ENCODE results near the gene LPAR2.
"Not testable (repeated sequence)": the region's sequence is repeated elsewhere in the genome, so short reads cannot be mapped to it uniquely, and the experiment has no call there.

The LPAR2 gene
- long read RNA-seq, donor 1, partial matches to known transcripts: 0 of 2 reads
- long read RNA-seq, donor 1, other reads (novel, unspliced or antisense): 0 of 2 reads
- long read RNA-seq, donor 2, partial matches to known transcripts: 0 of 3 reads
- long read RNA-seq, donor 2, other reads (novel, unspliced or antisense): 0 of 3 reads
- long read RNA-seq, donor 3, partial matches to known transcripts: 0 of 1 reads
- long read RNA-seq, donor 3, other reads (novel, unspliced or antisense): 0 of 1 reads
- long read RNA-seq, donor 4, partial matches to known transcripts: 0 of 4 reads
- long read RNA-seq, donor 4, other reads (novel, unspliced or antisense): 0 of 4 reads
- long read RNA-seq, donor 5, partial matches to known transcripts: 0 of 2 reads
- long read RNA-seq, donor 5, other reads (novel, unspliced or antisense): 0 of 2 reads
- long read RNA-seq, donor 6, transcript LPAR2-201 (3 exons, 1,791 nt): major isoform, 6 of 8 reads
- long read RNA-seq, donor 6, partial matches to known transcripts: 0 of 8 reads
- long read RNA-seq, donor 6, other reads (novel, unspliced or antisense): 0 of 8 reads
- long read RNA-seq, donor 7: 0 reads
- long read RNA-seq, donor 8, partial matches to known transcripts: 0 of 5 reads
- long read RNA-seq, donor 8, other reads (novel, unspliced or antisense): 0 of 5 reads

DNA sequence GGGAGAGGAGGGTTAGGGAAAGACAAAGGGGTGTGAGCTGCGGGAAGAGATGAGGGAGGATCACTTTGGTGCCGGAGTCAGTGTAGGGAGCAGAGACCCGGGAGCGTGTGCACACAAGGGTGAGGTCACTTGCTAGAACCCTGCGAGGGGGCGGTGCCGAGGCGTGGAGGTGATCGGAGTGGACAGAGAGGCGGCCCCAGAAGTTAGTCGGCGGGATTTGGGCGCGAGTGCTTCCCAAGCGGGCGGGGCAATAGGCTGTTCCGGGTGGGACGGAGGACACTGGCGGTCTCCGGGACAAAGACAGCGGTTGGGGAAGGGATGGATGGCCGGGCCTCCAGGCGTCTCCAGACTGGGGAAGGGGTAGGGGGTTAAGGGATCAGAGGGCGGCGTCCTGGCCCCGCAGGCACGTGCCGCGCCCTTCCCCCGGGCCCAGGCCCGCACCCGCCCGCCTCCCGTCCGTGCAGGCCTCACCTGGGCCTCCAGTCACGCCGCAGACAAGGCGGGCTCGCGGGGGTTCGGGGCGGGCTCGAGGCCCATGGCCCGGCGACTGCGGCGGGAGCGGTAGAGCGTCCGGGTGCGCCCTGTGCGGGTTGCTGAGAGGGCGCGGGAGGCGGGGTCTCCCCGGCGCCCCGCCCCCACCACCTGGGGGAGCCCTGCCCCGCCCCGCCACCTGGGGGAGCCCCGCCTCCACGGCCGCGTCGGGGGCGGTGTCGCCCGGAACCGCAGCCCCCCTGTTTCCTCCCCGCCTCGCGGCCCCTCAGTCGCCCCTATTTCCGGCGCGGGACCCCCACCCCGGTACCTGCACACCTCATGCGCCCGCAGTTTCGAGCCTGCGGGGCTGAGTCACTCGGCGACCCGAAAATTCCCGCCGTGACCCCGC lies at the start of gene LPAR2:
LPAR2 (minus strand) TSS at position 600 of the 880 bp plus-strand sequence. CDS start 945 bp downstream, outside the sequence.
- DNase-seq: peak; percentile 75

DNA sequence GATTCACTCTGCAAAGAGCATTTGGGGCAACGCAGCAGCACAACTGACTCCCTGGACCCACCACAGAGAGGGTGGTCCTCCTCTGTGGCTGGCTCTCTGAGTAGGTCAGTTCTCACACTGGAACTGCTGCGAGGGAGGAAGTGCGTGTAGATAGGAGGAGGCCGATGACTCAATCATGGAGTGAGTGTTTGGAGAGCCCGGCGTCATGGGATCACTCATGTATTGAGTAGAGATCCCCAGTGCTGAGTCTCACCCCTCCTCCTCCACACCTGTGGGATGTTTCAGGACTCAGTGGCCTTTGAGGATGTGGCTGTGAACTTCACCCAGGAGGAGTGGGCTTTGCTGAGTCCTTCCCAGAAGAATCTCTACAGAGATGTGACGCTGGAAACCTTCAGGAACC lies 49.6 kb upstream of the LPAR2 start:
- no peak for DNase-seq

DNA sequence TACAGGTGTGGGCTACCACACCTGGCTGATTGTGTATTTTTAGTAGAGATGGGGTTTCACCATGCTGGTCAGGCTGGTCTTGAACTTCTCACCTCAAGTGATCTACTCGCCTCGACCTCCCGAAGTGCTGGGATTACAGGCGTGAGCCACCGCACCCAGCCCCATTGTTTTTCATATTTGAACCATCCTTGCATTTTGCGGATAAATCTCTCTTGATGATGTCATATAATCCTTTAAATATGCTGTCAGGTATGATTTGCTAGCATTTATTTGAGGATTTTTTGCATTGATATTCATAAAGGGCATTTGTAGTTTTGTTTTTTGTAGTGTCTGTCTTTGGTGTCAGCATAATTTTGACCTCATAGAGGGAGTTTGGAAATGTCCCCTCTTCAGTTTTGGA lies 46.3 kb upstream of the LPAR2 start:
- no peak for DNase-seq

DNA sequence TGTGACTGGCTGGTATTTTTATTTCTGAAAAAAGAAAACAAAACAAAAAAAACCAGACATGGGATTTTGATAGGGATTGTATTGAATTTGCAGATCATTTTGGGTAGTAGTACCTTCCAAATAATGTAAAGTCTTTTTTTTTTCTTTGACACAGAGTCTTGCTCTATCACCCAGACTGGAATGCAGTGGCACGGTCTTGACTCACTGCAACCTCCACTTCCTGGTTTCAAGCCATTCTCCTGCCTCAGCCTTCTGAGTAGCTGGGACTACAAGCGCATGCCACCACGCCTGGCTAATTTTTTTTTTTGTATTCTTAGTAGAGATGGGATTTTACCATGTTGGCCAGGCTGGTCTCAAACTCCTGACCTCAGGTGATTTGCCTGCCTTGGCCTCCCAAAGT lies 44.8 kb upstream of the LPAR2 start:
- no peak for DNase-seq

DNA sequence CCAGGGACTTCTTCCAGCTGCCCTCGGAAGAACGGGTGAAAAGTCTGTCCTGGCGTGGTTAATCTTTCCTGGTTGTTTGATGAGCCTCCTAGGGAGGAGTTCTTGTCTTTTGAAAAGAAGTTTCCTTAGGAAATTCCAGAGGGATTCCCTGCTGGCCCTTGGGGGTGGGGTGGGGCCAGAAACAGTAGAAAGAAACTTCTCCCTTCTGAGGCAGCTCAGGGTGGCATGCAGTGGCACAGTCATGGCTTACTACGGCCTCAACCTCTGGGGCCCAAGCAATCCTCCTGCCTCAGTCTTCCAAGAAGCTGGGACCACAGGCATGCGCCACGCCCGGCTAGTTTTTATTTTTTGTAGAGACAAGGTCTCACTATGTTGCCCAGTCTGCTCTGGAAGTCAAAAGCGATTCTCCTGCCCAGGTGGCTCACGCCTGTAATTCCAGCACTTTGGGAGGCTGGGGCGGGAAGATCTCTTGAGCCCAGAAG lies 42.1 kb upstream of the LPAR2 start:
- no peak for DNase-seq

DNA sequence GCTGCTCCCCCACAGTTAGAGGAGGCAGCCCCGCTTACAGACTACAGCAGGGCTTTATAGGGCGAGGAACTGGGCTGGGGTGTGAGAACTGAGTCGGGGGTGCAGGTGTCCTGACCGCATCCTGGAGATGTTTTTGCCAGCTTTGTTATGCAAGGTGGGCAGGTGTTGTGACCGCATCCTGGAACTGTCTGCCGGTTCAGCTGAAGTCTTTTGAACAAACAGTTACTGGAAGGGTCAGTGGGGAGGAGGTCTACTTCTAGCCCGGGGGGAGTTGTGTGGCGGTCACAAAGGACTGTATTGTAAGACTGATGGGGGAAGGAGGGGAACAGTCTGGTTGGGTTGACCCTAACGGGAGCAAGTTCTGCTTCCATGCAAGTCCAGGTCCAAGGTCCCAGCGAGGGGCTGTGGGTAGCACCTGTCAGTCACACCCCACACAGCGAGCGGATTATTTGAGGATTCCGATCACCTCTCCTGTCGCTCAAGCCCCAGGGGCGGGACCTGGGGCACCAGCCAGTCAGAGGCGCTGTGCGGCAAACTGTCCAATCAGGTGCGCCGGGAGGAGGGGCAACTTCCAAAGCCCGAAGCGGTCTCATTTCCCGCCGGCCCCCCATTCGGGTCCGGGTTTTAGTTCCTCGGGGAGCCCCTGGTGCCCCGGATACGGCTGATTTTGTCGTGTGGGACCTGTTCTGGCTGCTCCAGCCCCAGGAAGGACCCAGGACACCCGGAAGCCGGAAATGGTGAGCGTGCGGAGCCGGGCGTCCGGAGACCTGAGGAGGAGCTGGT lies 40.4 kb upstream of the LPAR2 start, which contains the start of gene ZNF101:
ZNF101 (plus strand) TSS at position 610 of the 783 bp plus-strand sequence; CDS start at position 735, 125 bp downstream.
- peak; percentile 91 for DNase-seq

DNA sequence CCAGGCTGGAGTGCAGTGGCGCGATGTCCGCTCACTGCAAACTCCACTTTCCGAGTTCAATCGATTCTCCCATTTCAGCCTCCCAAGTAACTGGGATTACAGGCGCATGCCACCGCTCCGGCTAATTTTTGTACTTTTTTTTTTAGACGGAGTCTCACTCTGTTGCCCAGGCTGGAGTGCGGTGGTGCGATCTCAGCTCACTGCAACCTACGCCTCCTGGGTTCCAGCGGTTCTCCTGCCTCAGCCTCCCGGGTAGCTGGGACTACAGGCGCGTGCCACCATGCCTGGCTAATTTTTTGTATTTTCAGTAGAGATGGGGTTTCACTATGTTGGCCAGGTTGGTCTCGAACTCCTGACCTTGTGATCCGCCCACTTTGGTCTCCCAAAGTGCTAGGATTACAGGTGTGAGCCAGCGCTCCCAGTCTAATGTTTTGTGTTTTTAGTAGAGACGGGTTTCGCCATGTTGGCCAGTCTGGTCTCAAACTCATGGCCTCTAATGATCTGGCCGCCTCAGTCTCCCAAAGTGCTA lies 37.5 kb upstream of the LPAR2 start:
- not testable (repeated sequence) for DNase-seq

DNA sequence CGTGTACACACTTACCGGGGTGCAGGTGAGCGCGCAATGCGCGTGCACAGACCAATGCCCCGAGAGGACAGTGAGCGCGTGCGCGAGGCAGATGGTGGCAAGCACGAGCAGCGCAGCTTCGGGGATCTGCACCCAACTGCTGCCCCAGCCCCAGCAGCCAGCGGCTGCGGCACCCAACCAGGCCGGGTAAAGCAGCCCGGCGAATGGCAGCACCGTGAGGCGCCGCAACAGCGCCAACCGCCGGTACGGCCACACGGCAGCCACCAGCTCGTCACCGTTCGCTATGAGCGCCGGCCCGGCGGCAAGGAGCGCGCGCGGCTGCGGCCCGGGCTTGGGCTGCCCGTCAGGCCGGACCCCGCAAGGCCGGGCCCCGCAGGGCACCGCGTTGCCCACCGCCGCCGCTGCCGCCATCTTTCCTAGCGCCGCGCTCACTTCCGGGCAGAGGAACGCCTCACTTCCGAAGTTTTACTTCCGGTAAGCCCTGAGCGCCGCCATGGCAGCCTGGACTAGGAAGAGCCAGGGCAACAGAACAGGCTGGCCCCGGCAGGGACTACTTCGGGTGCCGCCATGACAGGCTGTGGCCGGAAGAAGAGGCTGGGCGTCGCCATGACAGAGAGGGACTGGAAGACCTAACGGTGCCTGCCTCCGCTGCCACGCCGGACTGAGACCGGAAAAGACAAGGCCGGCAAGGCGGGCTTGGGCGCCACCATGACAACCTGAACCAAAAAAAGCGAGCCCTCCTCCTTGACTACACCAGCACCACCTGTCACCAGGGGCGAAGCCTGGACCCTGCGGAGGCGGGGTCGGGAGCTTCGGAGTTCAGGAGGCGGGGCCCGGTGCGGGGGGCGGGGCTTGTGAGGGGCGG lies 35.5 kb upstream of the LPAR2 start, which contains the start of gene ATP13A1:
ATP13A1 (minus strand) TSS at position 421 of the 865 bp plus-strand sequence; CDS start at position 411, 10 bp downstream.
- peak; percentile 98 for DNase-seq

DNA sequence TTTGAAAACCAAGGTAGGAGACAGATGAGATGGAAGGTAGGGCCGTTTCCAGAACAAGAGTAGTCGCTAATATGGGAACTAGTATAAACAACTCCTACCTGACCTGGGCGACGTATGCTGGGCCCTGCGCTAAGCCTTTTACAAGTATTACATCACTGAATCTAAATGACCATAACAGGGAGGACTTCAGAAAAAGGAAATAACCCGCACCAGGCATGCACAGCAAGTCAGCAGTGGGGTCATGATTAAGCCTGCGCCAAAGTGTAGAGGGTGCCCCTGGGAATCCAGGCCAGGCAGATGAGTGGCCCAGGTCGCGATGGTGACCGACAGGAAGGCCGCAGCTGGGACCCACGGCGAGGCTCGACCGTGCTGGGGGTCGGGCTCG lies 34.8 kb upstream of the LPAR2 start:
- DNase-seq: no peak

DNA sequence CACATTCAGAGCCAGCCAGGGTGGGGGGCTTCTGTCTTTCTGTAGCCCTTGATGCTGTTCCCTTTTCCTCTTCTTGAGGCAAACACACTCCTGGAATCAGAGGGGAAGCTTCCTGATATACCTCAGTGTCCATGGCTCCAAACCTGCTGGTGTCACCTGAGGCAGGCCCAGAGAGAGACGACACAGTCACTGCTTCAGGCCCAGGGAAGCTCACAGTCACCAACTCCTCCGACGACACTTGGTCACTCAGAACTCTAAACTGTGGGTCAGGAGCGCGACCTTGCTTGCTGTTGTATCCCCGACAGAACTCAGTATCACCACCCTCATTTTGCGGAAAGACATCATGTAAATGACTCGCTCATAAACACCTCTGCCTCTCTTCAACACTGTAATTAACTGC lies 34.3 kb upstream of the LPAR2 start:
- no peak for DNase-seq

DNA sequence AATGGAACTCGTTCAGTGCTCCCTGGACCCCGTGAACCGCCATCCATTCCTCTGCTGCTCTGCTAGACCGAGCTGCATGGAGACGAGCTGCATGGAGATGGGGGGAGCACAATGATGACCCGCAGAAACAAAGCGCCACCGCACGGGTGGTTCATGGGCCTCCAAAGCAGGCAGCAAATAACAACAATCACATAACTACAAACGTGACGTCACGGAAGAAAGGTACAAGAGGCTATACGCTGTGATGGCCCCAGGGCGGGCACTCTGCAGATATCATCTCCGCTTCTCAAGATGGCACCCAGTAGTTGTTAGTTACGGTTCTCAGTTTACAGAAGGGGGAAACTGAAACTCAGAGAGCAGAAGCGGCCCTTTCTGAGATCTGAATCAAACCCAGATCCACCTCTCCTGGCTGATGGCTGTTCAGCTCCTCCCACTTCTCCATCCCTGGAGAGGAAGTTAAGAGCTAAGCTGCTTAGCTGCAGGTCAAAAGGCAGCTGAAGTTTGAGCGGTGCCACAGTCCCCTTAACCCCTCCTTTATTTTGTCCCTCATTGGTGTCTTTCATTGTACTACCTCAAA lies 33.7 kb upstream of the LPAR2 start:
- no peak for DNase-seq

DNA sequence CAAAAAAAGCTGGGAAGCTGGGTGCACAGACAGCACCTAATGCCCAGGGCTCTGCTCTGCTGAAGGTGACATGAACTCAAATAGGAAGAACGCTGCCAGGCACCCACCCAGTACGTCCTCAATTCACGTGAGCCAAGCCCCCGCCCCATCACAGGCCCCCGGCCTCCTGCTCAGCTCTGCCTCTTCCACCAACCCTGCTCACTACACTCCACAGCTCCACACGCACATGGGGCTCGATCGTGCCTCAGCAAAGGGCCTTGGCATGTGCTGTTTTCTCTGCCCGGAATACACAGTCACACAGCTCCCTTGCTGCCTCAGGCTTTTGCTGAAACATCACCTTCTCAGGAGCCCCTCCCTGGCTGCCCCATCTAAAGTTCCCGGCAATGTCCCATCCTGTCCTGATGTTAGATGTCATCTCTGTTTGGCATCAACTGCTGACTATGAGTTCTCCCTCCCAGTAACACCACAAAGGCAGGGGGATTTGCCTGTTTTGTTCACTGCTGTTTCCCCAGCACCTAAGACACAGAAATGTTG lies 33.2 kb upstream of the LPAR2 start:
- DNase-seq: no peak

DNA sequence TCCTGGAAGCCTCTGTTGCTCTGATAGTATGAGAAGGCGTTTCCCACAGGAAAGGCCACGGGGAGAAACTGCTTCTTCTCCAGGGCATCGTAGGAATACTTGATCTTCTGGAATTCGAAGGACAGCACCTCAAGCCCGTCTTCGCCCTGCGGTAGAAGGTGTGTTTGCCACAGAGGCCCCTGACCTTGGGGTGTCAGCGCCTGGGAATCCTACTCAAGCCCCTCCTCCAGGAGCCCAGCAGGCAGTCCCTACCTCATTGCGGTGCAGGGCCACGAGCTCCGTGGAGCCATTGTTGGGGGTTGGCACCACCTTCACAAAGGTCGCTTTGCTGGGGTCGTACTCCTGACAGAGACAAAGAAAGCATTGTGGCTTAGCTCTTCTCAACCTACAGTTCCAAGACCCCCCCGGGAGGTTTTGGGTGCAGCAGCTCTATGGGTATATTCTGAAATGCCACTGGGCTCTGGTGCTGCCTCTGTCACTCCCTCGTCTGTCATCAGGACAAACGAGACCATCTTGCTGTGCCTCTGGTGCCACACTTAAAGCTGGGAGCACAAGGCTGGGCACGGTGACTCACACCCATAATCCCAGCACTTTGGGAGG lies 31.7 kb upstream of the LPAR2 start:
- no peak for DNase-seq

DNA sequence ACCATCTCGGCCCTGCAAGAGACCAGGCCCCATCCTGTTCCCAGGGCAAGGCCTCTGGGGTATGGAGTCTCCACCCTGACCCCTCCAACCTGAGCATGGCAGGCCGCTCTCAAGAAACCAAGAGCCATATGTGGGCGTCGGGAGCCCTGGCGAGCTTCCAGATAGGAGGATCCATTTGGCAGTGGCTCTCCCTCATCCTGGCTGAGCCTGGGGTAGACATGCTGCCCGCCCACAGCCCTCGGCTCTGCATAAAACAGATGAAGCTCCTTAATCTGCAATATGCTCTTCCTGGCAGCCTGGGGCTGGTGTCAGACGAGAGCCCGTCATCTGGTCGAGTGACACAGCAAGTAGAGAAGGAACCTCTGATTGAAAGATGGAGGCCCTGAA lies 29.4 kb upstream of the LPAR2 start:
- DNase-seq: no peak

DNA sequence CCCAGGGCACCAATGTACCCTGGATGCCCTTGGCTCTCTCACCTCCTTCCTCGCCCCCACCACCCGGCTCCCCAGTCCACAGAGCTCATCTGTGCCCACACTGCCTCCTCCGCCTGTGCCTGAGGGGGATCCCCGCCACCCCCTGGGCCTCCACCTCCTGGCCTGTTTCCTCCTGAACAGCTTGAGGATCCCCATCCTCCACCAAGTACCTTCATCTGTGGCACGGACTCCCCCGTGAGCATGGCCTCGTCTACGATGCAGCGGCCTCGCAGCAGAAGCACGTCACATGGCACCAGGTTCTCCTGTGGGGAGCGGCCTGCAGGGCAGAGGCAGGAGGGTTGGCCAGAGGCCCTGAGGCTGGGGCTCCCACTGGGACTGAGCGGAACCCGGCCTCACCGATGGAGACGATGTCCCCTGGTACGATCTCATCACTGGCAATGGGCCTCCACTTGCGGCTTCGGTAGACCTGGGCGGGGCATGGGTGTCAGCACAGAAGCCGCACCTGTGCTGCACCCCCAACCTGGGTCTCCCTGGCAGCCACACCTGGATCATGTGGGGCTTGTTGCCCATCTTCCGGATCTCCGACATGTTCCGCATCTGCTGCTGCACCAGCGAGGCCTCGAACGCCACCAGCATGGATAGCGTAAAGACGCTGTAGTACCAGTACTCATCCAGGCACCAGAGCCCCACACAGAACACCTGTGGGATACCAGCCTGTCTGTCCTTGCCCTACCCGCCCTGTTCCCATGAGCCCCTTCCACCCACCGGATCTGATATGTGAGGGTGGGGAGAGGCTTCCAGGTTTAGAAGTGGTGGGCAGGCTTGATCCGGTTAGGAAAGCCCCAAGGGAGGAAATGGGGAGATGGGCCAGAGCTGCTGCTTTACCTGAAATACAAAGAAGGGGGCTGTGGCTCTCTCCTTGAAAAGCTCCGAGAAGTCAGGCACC lies 28.7 kb upstream of the LPAR2 start:
- no peak for DNase-seq

DNA sequence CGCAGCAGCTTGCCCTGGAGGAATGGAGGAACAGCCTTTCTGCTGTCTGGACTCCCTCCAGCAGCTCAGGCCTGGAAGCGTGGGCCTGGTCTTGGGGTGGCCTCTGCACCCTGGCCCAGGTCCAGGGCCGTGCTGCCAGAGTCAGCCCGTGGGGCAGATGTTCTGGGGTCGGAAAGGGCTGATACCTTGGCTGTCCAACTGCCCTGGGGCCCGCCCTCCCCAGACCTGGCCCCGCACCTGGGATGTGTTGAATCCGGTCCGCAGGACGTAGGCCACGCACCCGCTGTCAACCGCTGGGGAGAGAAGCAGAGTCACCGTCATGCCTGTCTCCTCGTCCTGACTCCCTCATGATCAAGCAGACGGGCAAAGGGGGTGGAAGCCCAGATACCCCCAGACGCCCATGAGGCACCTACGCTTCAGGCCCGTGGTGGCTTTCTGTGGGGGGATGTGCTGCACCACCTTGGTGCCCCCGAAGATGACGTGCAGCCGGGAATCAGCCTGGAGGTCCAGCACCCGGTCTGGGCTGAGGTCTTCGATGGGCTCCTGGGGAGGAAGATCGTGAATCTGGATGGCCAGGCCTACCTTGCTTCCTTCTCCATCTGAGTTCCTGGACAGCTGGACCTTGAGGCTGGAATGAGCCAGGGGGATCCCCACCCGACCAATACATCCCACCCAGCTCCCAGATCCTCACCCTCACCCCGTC lies 27.8 kb upstream of the LPAR2 start:
- DNase-seq: no peak

DNA sequence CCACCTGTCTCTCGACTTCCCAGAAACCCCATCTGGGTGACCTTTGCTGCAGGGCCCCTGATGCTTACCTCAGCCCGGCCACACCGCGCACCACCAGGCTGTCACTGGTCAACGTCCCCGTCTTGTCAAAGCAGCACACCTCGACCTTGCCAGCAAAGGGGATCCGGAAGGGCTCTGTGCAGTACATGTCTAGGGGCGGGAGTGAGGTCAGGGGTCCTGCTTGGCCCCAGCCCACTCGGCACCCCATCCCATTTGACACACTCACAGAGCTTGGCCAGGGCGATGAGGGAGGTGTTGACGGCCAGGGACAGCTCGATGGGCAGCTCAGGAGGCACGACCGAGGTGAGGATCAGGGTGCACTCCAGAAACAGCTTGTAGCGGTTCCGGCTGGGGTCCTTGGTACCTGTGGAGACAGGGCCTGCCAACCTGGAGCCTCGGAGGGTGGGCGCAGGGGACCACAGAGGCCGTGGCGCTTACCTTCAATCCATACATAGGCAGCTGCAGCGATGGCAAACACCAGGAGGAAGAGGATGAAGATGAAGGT lies 27.1 kb upstream of the LPAR2 start:
- DNase-seq: no peak
